Epidermal melanocyte (primary cell): ENCODE measurements around the gene PBX4.
"Not testable (repeated sequence)": the region's sequence is repeated elsewhere in the genome, so short reads cannot be mapped to it uniquely, and the experiment has no call there.

ENCODE experiments used
- DNase-seq: peaks from one replicate; pipeline ENCODE4 v3.0.0; 2011; ENCODE audit warnings: low spot score; ENCODE audit not compliant: insufficient read length

PBX4 gene, protein sequence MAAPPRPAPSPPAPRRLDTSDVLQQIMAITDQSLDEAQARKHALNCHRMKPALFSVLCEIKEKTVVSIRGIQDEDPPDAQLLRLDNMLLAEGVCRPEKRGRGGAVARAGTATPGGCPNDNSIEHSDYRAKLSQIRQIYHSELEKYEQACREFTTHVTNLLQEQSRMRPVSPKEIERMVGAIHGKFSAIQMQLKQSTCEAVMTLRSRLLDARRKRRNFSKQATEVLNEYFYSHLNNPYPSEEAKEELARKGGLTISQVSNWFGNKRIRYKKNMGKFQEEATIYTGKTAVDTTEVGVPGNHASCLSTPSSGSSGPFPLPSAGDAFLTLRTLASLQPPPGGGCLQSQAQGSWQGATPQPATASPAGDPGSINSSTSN

DNA sequence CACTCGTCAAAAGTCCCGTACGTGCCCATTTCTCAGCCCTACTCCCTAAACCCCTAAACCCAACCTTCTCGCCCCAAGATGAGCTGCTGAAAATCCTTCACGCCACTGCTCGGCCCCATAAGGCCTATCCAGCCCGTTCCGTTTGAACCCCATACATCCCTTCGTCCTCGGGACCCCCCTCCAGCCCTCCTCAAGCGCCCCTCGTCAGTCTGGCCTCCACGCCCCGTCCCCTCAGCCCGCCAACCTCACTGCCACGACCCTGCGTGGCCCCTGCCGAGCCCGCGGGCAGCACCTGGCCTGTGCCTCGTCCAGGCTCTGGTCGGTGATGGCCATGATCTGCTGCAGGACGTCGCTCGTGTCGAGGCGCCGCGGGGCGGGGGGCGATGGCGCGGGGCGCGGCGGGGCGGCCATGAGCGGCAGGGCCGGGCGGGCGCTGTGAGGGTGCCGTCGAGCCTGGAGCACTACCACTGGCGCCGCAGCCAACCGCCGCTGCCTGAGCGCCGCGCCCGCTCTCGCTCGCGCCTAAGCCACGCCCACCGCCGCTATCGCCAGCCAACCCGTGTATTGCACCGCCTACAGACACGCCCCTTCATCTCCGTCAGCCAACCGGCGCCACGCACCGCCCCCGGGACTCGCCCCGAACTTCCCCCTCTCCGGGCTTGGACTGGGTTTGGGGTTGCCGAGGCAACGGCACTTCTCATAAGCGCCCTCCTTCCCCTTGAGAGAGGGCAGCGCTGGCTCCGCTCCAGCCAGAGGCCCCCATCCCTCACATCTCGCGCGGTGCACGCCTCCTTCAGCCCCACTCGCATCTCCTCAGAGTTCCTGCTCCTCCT is at the start of gene PBX4:
TSS of gene PBX4 (minus strand) at position 469 of the 833 bp plus-strand sequence. CDS start at position 411, 58 bp downstream.
- DNase-seq = peak; percentile 83

DNA sequence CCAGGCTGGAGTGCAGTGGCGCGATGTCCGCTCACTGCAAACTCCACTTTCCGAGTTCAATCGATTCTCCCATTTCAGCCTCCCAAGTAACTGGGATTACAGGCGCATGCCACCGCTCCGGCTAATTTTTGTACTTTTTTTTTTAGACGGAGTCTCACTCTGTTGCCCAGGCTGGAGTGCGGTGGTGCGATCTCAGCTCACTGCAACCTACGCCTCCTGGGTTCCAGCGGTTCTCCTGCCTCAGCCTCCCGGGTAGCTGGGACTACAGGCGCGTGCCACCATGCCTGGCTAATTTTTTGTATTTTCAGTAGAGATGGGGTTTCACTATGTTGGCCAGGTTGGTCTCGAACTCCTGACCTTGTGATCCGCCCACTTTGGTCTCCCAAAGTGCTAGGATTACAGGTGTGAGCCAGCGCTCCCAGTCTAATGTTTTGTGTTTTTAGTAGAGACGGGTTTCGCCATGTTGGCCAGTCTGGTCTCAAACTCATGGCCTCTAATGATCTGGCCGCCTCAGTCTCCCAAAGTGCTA is 47.0 kb upstream of the PBX4 start:
- DNase-seq = not testable (repeated sequence)

DNA sequence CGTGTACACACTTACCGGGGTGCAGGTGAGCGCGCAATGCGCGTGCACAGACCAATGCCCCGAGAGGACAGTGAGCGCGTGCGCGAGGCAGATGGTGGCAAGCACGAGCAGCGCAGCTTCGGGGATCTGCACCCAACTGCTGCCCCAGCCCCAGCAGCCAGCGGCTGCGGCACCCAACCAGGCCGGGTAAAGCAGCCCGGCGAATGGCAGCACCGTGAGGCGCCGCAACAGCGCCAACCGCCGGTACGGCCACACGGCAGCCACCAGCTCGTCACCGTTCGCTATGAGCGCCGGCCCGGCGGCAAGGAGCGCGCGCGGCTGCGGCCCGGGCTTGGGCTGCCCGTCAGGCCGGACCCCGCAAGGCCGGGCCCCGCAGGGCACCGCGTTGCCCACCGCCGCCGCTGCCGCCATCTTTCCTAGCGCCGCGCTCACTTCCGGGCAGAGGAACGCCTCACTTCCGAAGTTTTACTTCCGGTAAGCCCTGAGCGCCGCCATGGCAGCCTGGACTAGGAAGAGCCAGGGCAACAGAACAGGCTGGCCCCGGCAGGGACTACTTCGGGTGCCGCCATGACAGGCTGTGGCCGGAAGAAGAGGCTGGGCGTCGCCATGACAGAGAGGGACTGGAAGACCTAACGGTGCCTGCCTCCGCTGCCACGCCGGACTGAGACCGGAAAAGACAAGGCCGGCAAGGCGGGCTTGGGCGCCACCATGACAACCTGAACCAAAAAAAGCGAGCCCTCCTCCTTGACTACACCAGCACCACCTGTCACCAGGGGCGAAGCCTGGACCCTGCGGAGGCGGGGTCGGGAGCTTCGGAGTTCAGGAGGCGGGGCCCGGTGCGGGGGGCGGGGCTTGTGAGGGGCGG is 45.0 kb upstream of the PBX4 start, which contains the start of gene ATP13A1:
TSS of gene ATP13A1 (minus strand) at position 421 of the 865 bp plus-strand sequence. CDS start at position 411, 10 bp downstream.
- DNase-seq = peak; percentile 87

DNA sequence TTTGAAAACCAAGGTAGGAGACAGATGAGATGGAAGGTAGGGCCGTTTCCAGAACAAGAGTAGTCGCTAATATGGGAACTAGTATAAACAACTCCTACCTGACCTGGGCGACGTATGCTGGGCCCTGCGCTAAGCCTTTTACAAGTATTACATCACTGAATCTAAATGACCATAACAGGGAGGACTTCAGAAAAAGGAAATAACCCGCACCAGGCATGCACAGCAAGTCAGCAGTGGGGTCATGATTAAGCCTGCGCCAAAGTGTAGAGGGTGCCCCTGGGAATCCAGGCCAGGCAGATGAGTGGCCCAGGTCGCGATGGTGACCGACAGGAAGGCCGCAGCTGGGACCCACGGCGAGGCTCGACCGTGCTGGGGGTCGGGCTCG is 44.4 kb upstream of the PBX4 start:
- no peak for DNase-seq

DNA sequence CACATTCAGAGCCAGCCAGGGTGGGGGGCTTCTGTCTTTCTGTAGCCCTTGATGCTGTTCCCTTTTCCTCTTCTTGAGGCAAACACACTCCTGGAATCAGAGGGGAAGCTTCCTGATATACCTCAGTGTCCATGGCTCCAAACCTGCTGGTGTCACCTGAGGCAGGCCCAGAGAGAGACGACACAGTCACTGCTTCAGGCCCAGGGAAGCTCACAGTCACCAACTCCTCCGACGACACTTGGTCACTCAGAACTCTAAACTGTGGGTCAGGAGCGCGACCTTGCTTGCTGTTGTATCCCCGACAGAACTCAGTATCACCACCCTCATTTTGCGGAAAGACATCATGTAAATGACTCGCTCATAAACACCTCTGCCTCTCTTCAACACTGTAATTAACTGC is 43.9 kb upstream of the PBX4 start:
- no peak for DNase-seq

DNA sequence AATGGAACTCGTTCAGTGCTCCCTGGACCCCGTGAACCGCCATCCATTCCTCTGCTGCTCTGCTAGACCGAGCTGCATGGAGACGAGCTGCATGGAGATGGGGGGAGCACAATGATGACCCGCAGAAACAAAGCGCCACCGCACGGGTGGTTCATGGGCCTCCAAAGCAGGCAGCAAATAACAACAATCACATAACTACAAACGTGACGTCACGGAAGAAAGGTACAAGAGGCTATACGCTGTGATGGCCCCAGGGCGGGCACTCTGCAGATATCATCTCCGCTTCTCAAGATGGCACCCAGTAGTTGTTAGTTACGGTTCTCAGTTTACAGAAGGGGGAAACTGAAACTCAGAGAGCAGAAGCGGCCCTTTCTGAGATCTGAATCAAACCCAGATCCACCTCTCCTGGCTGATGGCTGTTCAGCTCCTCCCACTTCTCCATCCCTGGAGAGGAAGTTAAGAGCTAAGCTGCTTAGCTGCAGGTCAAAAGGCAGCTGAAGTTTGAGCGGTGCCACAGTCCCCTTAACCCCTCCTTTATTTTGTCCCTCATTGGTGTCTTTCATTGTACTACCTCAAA is 43.3 kb upstream of the PBX4 start:
- DNase-seq = no peak

DNA sequence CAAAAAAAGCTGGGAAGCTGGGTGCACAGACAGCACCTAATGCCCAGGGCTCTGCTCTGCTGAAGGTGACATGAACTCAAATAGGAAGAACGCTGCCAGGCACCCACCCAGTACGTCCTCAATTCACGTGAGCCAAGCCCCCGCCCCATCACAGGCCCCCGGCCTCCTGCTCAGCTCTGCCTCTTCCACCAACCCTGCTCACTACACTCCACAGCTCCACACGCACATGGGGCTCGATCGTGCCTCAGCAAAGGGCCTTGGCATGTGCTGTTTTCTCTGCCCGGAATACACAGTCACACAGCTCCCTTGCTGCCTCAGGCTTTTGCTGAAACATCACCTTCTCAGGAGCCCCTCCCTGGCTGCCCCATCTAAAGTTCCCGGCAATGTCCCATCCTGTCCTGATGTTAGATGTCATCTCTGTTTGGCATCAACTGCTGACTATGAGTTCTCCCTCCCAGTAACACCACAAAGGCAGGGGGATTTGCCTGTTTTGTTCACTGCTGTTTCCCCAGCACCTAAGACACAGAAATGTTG is 42.7 kb upstream of the PBX4 start:
- DNase-seq = no peak

DNA sequence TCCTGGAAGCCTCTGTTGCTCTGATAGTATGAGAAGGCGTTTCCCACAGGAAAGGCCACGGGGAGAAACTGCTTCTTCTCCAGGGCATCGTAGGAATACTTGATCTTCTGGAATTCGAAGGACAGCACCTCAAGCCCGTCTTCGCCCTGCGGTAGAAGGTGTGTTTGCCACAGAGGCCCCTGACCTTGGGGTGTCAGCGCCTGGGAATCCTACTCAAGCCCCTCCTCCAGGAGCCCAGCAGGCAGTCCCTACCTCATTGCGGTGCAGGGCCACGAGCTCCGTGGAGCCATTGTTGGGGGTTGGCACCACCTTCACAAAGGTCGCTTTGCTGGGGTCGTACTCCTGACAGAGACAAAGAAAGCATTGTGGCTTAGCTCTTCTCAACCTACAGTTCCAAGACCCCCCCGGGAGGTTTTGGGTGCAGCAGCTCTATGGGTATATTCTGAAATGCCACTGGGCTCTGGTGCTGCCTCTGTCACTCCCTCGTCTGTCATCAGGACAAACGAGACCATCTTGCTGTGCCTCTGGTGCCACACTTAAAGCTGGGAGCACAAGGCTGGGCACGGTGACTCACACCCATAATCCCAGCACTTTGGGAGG is 41.3 kb upstream of the PBX4 start:
- no peak for DNase-seq

DNA sequence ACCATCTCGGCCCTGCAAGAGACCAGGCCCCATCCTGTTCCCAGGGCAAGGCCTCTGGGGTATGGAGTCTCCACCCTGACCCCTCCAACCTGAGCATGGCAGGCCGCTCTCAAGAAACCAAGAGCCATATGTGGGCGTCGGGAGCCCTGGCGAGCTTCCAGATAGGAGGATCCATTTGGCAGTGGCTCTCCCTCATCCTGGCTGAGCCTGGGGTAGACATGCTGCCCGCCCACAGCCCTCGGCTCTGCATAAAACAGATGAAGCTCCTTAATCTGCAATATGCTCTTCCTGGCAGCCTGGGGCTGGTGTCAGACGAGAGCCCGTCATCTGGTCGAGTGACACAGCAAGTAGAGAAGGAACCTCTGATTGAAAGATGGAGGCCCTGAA is 38.9 kb upstream of the PBX4 start:
- peak; percentile 9 for DNase-seq

DNA sequence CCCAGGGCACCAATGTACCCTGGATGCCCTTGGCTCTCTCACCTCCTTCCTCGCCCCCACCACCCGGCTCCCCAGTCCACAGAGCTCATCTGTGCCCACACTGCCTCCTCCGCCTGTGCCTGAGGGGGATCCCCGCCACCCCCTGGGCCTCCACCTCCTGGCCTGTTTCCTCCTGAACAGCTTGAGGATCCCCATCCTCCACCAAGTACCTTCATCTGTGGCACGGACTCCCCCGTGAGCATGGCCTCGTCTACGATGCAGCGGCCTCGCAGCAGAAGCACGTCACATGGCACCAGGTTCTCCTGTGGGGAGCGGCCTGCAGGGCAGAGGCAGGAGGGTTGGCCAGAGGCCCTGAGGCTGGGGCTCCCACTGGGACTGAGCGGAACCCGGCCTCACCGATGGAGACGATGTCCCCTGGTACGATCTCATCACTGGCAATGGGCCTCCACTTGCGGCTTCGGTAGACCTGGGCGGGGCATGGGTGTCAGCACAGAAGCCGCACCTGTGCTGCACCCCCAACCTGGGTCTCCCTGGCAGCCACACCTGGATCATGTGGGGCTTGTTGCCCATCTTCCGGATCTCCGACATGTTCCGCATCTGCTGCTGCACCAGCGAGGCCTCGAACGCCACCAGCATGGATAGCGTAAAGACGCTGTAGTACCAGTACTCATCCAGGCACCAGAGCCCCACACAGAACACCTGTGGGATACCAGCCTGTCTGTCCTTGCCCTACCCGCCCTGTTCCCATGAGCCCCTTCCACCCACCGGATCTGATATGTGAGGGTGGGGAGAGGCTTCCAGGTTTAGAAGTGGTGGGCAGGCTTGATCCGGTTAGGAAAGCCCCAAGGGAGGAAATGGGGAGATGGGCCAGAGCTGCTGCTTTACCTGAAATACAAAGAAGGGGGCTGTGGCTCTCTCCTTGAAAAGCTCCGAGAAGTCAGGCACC is 38.2 kb upstream of the PBX4 start:
- peak; percentile 8 for DNase-seq

DNA sequence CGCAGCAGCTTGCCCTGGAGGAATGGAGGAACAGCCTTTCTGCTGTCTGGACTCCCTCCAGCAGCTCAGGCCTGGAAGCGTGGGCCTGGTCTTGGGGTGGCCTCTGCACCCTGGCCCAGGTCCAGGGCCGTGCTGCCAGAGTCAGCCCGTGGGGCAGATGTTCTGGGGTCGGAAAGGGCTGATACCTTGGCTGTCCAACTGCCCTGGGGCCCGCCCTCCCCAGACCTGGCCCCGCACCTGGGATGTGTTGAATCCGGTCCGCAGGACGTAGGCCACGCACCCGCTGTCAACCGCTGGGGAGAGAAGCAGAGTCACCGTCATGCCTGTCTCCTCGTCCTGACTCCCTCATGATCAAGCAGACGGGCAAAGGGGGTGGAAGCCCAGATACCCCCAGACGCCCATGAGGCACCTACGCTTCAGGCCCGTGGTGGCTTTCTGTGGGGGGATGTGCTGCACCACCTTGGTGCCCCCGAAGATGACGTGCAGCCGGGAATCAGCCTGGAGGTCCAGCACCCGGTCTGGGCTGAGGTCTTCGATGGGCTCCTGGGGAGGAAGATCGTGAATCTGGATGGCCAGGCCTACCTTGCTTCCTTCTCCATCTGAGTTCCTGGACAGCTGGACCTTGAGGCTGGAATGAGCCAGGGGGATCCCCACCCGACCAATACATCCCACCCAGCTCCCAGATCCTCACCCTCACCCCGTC is 37.3 kb upstream of the PBX4 start:
- DNase-seq = peak; percentile 8

DNA sequence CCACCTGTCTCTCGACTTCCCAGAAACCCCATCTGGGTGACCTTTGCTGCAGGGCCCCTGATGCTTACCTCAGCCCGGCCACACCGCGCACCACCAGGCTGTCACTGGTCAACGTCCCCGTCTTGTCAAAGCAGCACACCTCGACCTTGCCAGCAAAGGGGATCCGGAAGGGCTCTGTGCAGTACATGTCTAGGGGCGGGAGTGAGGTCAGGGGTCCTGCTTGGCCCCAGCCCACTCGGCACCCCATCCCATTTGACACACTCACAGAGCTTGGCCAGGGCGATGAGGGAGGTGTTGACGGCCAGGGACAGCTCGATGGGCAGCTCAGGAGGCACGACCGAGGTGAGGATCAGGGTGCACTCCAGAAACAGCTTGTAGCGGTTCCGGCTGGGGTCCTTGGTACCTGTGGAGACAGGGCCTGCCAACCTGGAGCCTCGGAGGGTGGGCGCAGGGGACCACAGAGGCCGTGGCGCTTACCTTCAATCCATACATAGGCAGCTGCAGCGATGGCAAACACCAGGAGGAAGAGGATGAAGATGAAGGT is 36.6 kb upstream of the PBX4 start:
- DNase-seq = peak; percentile 3

DNA sequence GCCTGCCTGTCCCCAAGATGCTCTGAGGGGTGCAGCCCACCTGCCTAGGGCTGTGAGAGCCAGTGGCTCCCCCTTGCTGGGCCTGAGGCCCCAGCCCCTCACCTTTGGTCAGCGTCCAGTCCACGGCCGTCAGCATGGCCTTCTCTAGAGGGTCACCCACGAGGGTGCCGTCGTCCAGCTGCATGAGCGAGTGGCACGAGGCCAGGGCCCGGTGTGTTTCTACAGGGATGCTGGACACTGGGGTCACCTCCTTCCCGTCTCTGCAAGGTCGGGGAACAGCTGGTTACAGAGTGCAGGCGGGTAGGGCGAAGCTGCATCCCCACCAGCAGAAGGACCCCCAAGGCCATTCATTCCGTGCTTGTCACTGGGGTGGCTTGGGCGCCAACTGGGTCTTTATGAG is 36.0 kb upstream of the PBX4 start:
- peak; percentile 5 for DNase-seq

DNA sequence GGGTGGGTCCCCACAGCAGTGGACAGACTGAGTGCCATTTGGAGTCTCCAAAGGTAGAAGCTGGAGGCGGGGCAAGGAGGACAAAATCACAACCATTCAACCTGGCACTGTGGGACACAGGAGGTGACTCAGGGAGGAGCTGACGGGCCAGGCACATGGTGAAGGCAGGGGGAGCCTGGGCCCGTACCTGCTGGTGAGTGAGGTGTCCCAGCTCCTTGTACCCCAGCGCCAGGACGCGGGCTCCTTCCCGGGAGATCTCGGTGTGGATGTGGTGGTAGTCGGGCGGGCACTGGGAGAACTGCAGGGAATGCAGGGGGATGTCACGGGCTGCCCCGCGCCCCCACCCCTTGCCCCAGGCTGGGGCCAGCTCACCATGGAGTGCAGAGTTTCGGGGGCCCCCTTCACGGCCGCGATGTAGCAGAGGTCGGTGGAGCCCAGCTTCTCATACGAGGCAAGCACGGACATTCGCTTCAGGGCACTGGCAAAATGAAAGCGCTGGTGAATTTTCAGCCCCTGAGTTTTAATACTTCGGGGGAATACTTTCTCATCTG is 35.2 kb upstream of the PBX4 start:
- DNase-seq = peak; percentile 5

DNA sequence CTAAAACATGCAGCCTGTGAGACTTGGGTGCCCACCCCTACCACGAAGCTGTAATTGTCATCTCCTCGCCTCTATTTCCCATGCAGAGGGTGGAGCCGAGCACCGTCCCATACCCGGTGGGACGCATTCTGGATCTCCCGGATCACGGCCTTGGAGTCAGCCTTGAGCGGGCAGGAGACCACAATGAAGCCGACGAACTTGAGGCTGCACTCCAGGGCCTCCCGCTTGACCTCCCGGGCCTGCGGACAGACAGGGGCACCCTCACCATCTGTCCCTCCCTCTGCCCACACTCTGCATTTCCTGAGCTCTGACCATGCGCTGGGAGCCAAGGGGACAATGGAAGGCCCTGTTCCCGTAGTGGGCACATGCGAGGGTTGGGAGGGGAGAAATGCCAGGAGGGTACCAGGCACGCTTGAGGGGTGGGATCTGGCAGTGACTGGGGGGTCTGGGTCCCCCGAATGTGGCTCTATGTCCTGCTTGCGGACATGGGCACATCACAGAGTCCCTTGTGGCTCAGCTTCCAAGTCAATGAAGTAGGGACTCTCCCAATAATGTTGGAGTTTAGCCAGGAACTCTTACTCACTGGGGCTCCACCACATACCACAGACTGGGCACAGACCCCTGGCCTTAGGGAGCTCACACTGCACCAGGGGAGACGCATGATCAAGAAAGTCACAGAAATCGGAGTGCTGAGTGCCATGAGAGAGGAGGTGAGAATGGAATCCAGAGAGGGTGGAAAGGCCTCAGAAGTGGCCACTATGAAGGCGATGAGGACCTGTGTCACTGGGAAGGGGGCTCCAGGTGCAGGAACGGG is 34.2 kb upstream of the PBX4 start:
- DNase-seq = peak; percentile 8

DNA sequence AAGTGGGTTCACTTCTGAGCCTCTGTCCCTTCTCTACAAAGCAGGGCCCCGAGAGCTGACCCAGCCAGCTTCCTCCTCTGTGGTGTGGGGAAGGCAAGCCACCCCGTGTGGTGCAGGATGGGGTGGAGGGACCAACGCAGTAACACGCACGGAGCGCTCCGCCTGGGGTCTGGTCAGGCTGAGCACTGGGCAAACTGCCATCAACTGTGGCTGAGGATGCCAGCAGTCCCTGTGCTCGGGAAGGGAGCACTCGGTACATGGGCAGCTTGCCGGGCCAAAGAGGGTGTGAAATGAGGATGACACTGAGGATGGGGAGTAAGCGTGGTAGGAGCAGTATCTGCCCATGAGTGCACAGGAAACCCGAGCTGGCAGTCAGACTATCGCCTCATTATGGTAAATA is 32.6 kb upstream of the PBX4 start:
- DNase-seq = peak; percentile 10

DNA sequence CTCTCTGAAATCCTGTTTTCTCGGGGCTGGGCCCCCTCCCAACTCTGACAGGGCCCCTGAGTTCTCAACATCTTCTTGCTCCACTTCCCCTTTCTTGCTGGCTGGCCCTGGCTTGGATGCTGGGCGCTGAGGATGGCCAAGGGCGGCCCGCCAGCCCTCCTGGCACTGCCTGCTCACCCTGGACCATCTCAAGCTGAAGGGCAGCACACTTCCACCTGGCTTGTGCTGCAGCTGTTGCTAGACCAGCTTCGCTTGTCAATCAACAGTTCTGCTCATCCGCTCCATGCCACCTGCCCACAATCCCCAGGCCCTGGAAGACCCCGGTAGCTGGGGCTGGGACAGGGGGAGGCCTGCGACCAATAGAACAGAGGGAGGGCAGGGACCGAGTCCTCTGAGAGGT is 31.8 kb upstream of the PBX4 start:
- peak; percentile 8 for DNase-seq
